Activated naive CD4-positive, alpha-beta T cell treated with anti-CD3 and anti-CD28 coated beads, Interleukin-2, amount 50 U/mL, for 24 hours (primary cell): ENCODE results near the gene GALNT13.

Experiments used
- H3K27ac Mint-ChIP-seq: one replicate; pipeline ENCODE4 v1.8.0; 2021; ENCODE audit warnings: mild to moderate bottlenecking, mixed read lengths
- H3K27me3 Mint-ChIP-seq: one replicate; pipeline ENCODE4 v1.8.0; 2021; ENCODE audit warnings: mixed read lengths
- H3K36me3 Mint-ChIP-seq: one replicate; pipeline ENCODE4 v1.8.0; 2021; ENCODE audit warnings: mixed read lengths
- H3K4me1 Mint-ChIP-seq: one replicate; pipeline ENCODE4 v1.8.0; 2021; ENCODE audit warnings: mixed read lengths
- H3K4me3 Mint-ChIP-seq: one replicate; pipeline ENCODE4 v1.8.0; 2021; ENCODE audit warnings: mild to moderate bottlenecking, mixed read lengths
- H3K9me3 Mint-ChIP-seq: one replicate; pipeline ENCODE4 v1.8.0; 2021; ENCODE audit warnings: mixed read lengths

GALNT13 gene

GRCh38 chr2:154140249-154141025 lies 268.7 kb downstream of the GALNT13 start:
- Mint-ChIP-seq H3K27me3 (no peaks in the 10 kb centered on the region), H3K9me3 (no peaks in the 10 kb centered on the region), H3K27ac (no peak overlapping the region), H3K4me1 (no peaks in the 10 kb centered on the region), H3K4me3 (no peak overlapping the region), H3K36me3 (no peaks in the 10 kb centered on the region)

- Mint-ChIP-seq H3K9me3 (no peaks in the 10 kb centered on the region), H3K36me3 (no peaks in the 10 kb centered on the region), H3K27ac (no peak overlapping the region), H3K4me1 (no peaks in the 10 kb centered on the region), H3K4me3 (no peak overlapping the region), H3K27me3 (no peaks in the 10 kb centered on the region)
Measured at GRCh38 chr2:154142480-154142879, 270.8 kb downstream of the GALNT13 start.

GRCh38 chr2:154143105-154143504 lies 271.4 kb downstream of the GALNT13 start:
- Mint-ChIP-seq H3K4me3 (no peak overlapping the region), H3K36me3 (no peaks in the 10 kb centered on the region), H3K27me3 (no peaks in the 10 kb centered on the region), H3K9me3 (no peaks in the 10 kb centered on the region), H3K27ac (no peak overlapping the region), H3K4me1 (no peaks in the 10 kb centered on the region)

- H3K9me3 Mint-ChIP-seq: peaks cover 9% of the 10 kb centered on the region
- no peak overlapping the region for H3K4me3 Mint-ChIP-seq
- H3K27me3 Mint-ChIP-seq: no peaks in the 10 kb centered on the region
- no peaks in the 10 kb centered on the region for H3K36me3 Mint-ChIP-seq
- no peak overlapping the region for H3K27ac Mint-ChIP-seq
- no peaks in the 10 kb centered on the region for H3K4me1 Mint-ChIP-seq
Measured at GRCh38 chr2:154158101-154158500, 286.4 kb downstream of the GALNT13 start.

GRCh38 chr2:154161286-154161685 lies 289.6 kb downstream of the GALNT13 start:
- Mint-ChIP-seq H3K4me1 (no peaks in the 10 kb centered on the region), H3K4me3 (no peak overlapping the region), H3K27ac (no peak overlapping the region), H3K27me3 (no peaks in the 10 kb centered on the region), H3K36me3 (no peaks in the 10 kb centered on the region), H3K9me3 (peaks cover 9% of the 10 kb centered on the region)

- Mint-ChIP-seq H3K4me1 (no peaks in the 10 kb centered on the region), H3K27ac (no peak overlapping the region), H3K4me3 (no peak overlapping the region), H3K36me3 (no peaks in the 10 kb centered on the region), H3K27me3 (no peaks in the 10 kb centered on the region), H3K9me3 (no peaks in the 10 kb centered on the region)
Measured at GRCh38 chr2:154170400-154170799, 298.7 kb downstream of the GALNT13 start.

- Mint-ChIP-seq H3K4me3 (no peak overlapping the region), H3K9me3 (no peaks in the 10 kb centered on the region), H3K4me1 (no peaks in the 10 kb centered on the region), H3K27me3 (no peaks in the 10 kb centered on the region), H3K36me3 (no peaks in the 10 kb centered on the region), H3K27ac (no peak overlapping the region)
Measured at GRCh38 chr2:154173164-154173563, 301.4 kb downstream of the GALNT13 start.

- Mint-ChIP-seq H3K36me3 (no peaks in the 10 kb centered on the region), H3K9me3 (no peaks in the 10 kb centered on the region), H3K27ac (no peak overlapping the region), H3K4me3 (no peak overlapping the region), H3K27me3 (no peaks in the 10 kb centered on the region), H3K4me1 (no peaks in the 10 kb centered on the region)
Measured at GRCh38 chr2:154173919-154174318, 302.2 kb downstream of the GALNT13 start.

GRCh38 chr2:154182008-154182407 lies 310.3 kb downstream of the GALNT13 start:
- H3K9me3 Mint-ChIP-seq: peaks cover 17% of the 10 kb centered on the region
- no peaks in the 10 kb centered on the region for H3K36me3 Mint-ChIP-seq
- H3K4me1 Mint-ChIP-seq: no peaks in the 10 kb centered on the region
- no peak overlapping the region for H3K27ac Mint-ChIP-seq
- H3K4me3 Mint-ChIP-seq: no peak overlapping the region
- H3K27me3 Mint-ChIP-seq: no peaks in the 10 kb centered on the region

- H3K4me1 Mint-ChIP-seq: no peaks in the 10 kb centered on the region
- H3K9me3 Mint-ChIP-seq: peaks cover 17% of the 10 kb centered on the region
- H3K36me3 Mint-ChIP-seq: no peaks in the 10 kb centered on the region
- no peak overlapping the region for H3K27ac Mint-ChIP-seq
- H3K27me3 Mint-ChIP-seq: no peaks in the 10 kb centered on the region
- no peak overlapping the region for H3K4me3 Mint-ChIP-seq
Measured at GRCh38 chr2:154187948-154188347, 316.2 kb downstream of the GALNT13 start.

GRCh38 chr2:154189953-154190352 lies 318.2 kb downstream of the GALNT13 start:
- no peaks in the 10 kb centered on the region for H3K27me3 Mint-ChIP-seq
- peaks cover 13% of the 10 kb centered on the region for H3K9me3 Mint-ChIP-seq
- H3K4me3 Mint-ChIP-seq: no peak overlapping the region
- no peaks in the 10 kb centered on the region for H3K4me1 Mint-ChIP-seq
- H3K36me3 Mint-ChIP-seq: no peaks in the 10 kb centered on the region
- H3K27ac Mint-ChIP-seq: no peak overlapping the region

GRCh38 chr2:154193246-154193645 lies 321.5 kb downstream of the GALNT13 start:
- Mint-ChIP-seq H3K4me3 (no peak overlapping the region), H3K4me1 (no peaks in the 10 kb centered on the region), H3K9me3 (peaks cover 6% of the 10 kb centered on the region), H3K27me3 (no peaks in the 10 kb centered on the region), H3K27ac (no peak overlapping the region), H3K36me3 (no peaks in the 10 kb centered on the region)

GRCh38 chr2:154194909-154195643 lies 323.4 kb downstream of the GALNT13 start:
- no peaks in the 10 kb centered on the region for H3K36me3 Mint-ChIP-seq
- no peak overlapping the region for H3K4me3 Mint-ChIP-seq
- H3K9me3 Mint-ChIP-seq: peaks cover 6% of the 10 kb centered on the region
- no peaks in the 10 kb centered on the region for H3K27me3 Mint-ChIP-seq
- H3K27ac Mint-ChIP-seq: no peak overlapping the region
- H3K4me1 Mint-ChIP-seq: no peaks in the 10 kb centered on the region

- Mint-ChIP-seq H3K4me1 (no peaks in the 10 kb centered on the region), H3K4me3 (no peak overlapping the region), H3K9me3 (peaks cover 6% of the 10 kb centered on the region), H3K27ac (no peak overlapping the region), H3K27me3 (no peaks in the 10 kb centered on the region), H3K36me3 (no peaks in the 10 kb centered on the region)
Measured at GRCh38 chr2:154195644-154196195, 324.0 kb downstream of the GALNT13 start.

GRCh38 chr2:154198866-154199265 lies 327.1 kb downstream of the GALNT13 start:
- Mint-ChIP-seq H3K36me3 (no peaks in the 10 kb centered on the region), H3K9me3 (peaks cover 6% of the 10 kb centered on the region), H3K4me1 (no peaks in the 10 kb centered on the region), H3K4me3 (no peak overlapping the region), H3K27me3 (no peaks in the 10 kb centered on the region), H3K27ac (no peak overlapping the region)

- Mint-ChIP-seq H3K4me1 (no peaks in the 10 kb centered on the region), H3K36me3 (no peaks in the 10 kb centered on the region), H3K27me3 (no peaks in the 10 kb centered on the region), H3K27ac (no peak overlapping the region), H3K9me3 (no peaks in the 10 kb centered on the region), H3K4me3 (no peak overlapping the region)
Measured at GRCh38 chr2:154203206-154203605, 331.5 kb downstream of the GALNT13 start.
